ENCODE measurements around the gene NGFR. TPM values are rescaled to one million over a fixed set of nuclear protein-coding genes. Genes with fewer than 3 reads are reported as not detected.

Gene NGFR
- total RNA-seq, 1 donor from 2014 or later = 334 TPM

DNA sequence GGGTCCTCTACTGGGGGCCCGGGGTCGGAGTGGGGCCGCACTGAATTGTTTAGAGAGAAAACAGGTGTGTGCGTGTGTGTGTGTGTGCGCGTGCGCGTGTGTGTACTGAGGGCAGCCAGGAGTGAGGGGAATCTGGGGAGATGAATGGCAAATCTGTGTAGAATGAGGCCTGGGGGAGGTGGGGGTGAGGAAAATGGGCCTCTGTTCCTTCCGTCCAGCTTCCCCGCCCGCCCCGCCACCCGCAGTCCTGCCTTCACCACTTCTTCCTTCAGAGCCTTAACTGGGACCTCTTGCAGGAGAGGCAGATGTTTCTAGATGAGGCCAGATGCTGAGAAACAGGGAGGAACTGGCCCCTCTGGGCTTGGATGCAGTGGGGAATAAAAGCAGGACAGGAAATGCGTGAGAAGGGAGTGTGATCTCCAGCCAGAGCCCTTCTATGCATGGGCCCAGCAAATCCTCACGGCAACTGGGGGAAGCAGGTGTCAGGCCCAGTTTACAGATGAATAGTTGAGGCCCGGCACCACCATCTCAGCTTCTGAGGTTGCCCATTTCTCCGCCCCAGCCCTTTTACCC, 29.7 kb upstream of the NGFR start:
- no peaks in the 10 kb centered on the region for H3K36me3 Mint-ChIP-seq (ENCODE audit: low read depth)

GRCh38 chr17:49466436-49466835, 28.7 kb upstream of the NGFR start:
- TF ChIP-seq CTCF (conservative IDR thresholded peaks at IDR 0.05) = no peak
- no peak for DNase-seq (ENCODE audit: low read depth, low spot score)
- H3K27me3 Mint-ChIP-seq (ENCODE audit: low read depth) = peaks cover 29% of the 10 kb centered on the region
- H3K4me3 Mint-ChIP-seq = no peak overlapping the region
- peaks cover 46% of the 10 kb centered on the region for H3K4me1 Mint-ChIP-seq
- H3K9me3 Mint-ChIP-seq = peaks cover 3% of the 10 kb centered on the region
- H3K36me3 Mint-ChIP-seq (ENCODE audit: low read depth) = no peaks in the 10 kb centered on the region
- H3K27ac Mint-ChIP-seq (ENCODE audit: unreplicated experiment) = no peak overlapping the region

More for the DNA sequence above, 29.7 kb upstream of the NGFR start:
- DNase-seq (ENCODE audit: low read depth, low spot score) = no peak
- Mint-ChIP-seq H3K9me3 (peaks cover 3% of the 10 kb centered on the region), H3K4me1 (peaks cover 41% of the 10 kb centered on the region), H3K27me3 (ENCODE audit: low read depth) (peaks cover 19% of the 10 kb centered on the region), H3K27ac (ENCODE audit: unreplicated experiment) (peak overlapping the region; percentile 86), H3K4me3 (no peak overlapping the region)
- no peak for TF ChIP-seq CTCF (conservative IDR thresholded peaks at IDR 0.05)

DNA sequence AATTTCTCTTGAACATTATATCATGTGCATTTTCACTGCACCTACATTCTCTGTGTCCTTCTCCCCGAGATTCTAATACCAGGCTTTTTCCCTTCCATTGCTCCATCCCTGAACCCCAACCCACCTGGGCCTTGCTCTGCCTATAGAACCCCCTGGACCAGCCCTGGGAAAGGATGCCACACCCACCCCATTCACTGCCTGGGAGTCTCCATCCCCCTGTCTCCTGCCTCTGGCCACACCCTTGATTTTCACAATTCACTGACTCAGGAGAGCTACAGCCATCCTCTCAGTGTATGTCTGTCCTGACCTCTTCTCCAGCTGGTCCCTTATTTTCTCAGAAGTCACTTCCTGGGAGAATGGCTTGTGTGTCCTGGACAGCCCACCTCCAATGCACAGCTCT, 27.9 kb upstream of the NGFR start:
- H3K27me3 Mint-ChIP-seq (ENCODE audit: low read depth) = peaks cover 34% of the 10 kb centered on the region
- no peak for DNase-seq (ENCODE audit: low read depth, low spot score)
- H3K27ac Mint-ChIP-seq (ENCODE audit: unreplicated experiment) = no peak overlapping the region
- H3K9me3 Mint-ChIP-seq = peaks cover 3% of the 10 kb centered on the region
- H3K36me3 Mint-ChIP-seq (ENCODE audit: low read depth) = no peaks in the 10 kb centered on the region
- TF ChIP-seq CTCF (conservative IDR thresholded peaks at IDR 0.05) = no peak
- H3K4me1 Mint-ChIP-seq = peaks cover 53% of the 10 kb centered on the region
- H3K4me3 Mint-ChIP-seq = no peak overlapping the region

GRCh38 chr17:49468811-49469385, 26.2 kb upstream of the NGFR start:
- Mint-ChIP-seq H3K36me3 (ENCODE audit: low read depth) (no peaks in the 10 kb centered on the region), H3K4me3 (peak overlapping the region; percentile 38), H3K27me3 (ENCODE audit: low read depth) (peaks cover 37% of the 10 kb centered on the region), H3K9me3 (peaks cover 3% of the 10 kb centered on the region), H3K27ac (ENCODE audit: unreplicated experiment) (no peak overlapping the region), H3K4me1 (peaks cover 70% of the 10 kb centered on the region)
- DNase-seq (ENCODE audit: low read depth, low spot score) = no peak
- TF ChIP-seq CTCF (conservative IDR thresholded peaks at IDR 0.05) = no peak

- peak; percentile 14 for DNase-seq (ENCODE audit: low read depth, low spot score)
- no peak for TF ChIP-seq CTCF (conservative IDR thresholded peaks at IDR 0.05)
- Mint-ChIP-seq H3K4me1 (peaks cover 74% of the 10 kb centered on the region), H3K9me3 (no peaks in the 10 kb centered on the region), H3K4me3 (peak overlapping the region; percentile 75), H3K27me3 (ENCODE audit: low read depth) (peaks cover 41% of the 10 kb centered on the region), H3K36me3 (ENCODE audit: low read depth) (no peaks in the 10 kb centered on the region), H3K27ac (ENCODE audit: unreplicated experiment) (peak overlapping the region; percentile 29)
Observed at GRCh38 chr17:49469831-49470810, 25.0 kb upstream of the NGFR start.

Measured in neural crest cell (in vitro differentiated cells).